Superior temporal gyrus (tissue), 1 donor: ENCODE measurements around the gene DENND6B.
"Not testable (repeated sequence)": the region's sequence is repeated elsewhere in the genome, so short reads cannot be mapped to it uniquely, and the experiment has no call there.

ENCODE experiments used
- DNase-seq: peaks from one replicate; pipeline ENCODE4 v3.0.0-alpha.2; 2016; ENCODE audit errors: extremely low spot score

The DENND6B gene

GRCh38 chr22:50338860-50339462, 12.1 kb upstream of the DENND6B start:
- no peak for DNase-seq

GRCh38 chr22:50338042-50338573, 11.3 kb upstream of the DENND6B start:
- no peak for DNase-seq

GRCh38 chr22:50337262-50338041, 10.6 kb upstream of the DENND6B start:
- DNase-seq: no peak

GRCh38 chr22:50334433-50334832, 7.6 kb upstream of the DENND6B start:
- DNase-seq: not testable (repeated sequence)

DNA sequence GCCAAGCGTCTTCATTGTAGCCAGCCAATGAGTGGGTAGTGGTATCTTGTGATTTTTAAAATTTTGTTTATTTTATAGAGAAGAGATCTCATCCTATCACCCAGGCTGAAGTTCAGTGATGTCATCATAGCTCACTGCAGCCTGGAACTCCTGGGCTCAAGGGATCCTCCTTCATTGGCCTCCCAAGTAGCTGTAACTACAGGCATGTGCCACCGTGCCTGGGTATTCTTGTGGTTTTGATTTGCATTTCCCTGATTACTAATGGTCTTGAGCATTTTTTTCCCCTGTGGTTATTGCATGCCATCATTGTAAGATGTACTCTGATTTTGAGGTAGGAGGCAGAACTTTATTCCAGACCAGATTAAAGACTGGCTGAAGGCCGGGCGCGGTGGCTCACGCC, 2.4 kb upstream of the DENND6B start:
- DNase-seq: no peak

DNA sequence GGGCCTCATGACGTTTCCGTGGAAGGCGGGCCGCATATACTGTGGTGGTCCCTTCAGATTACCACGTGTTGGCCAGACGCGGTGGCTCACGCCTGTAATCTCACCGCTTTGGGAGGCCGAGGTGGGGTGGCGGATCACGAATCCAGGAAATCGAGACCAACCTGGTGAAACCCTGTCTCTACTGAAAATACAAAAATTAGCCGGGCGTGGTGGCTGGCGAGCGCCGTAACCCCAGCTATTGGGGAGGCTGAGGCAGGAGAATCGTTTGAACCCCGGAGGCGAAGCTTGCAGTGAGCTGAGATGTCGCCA, 853 bp upstream of the DENND6B start:
- DNase-seq: no peak

DNA sequence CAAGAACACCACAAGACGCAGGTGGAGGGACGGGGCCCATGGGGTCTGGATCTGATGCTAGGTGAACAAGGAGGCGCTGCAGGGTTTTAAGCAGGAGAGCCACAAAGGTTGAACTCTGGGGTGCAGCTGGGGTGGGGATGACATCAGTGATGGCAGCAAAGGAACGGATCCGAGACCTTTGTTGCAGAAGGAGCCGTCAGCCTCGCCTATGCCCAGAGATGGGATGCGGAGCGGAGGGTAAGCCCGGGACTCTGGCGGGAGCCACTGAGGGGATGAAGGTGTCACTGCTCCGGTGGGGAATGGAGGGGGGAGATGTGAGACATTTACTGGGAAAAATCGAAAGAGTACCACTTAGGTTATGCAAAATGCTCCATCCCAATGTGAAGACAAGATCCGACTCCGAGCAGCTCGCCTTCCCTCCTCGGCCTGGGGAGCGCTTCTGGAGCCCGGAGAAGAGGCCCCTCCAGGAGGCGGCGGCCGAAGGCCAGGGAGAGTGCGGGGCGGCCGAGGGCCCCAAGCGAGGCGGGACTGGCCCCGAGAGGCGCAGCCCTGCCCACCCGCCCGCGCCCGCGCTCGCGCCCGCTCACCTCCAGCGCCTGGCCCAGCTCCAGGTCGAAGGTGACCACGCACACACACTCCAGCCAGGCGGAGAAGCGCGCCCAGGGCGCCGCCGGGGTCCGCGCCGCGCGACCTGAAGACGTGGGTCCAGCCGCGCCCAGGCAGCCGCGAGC, 422 bp downstream of the DENND6B start:
- no peak for DNase-seq

- no peak for DNase-seq
These were observed 1.2 kb downstream of the DENND6B start for GRCh38 chr22:50325444-50326224.

DNA sequence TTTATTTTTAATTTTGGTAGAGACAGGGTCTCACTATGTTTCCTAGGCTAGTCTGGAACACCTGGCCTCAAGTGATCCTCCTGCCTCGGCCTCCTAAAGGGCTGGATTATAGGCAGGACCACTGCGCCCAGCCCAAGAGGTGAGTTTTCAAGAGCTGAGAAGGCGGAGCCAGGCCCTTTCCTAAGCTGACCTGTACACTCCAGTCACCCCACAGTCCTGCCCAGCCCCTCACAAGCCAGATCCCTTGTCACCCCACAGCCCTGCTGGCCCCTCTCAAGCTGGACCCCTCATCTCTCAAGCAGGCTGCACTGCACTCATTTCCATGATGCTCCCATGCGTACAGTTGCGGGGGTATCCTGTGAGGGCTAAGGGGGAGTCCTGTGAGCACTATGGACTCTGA, 2.9 kb downstream of the DENND6B start:
- no peak for DNase-seq

DNA sequence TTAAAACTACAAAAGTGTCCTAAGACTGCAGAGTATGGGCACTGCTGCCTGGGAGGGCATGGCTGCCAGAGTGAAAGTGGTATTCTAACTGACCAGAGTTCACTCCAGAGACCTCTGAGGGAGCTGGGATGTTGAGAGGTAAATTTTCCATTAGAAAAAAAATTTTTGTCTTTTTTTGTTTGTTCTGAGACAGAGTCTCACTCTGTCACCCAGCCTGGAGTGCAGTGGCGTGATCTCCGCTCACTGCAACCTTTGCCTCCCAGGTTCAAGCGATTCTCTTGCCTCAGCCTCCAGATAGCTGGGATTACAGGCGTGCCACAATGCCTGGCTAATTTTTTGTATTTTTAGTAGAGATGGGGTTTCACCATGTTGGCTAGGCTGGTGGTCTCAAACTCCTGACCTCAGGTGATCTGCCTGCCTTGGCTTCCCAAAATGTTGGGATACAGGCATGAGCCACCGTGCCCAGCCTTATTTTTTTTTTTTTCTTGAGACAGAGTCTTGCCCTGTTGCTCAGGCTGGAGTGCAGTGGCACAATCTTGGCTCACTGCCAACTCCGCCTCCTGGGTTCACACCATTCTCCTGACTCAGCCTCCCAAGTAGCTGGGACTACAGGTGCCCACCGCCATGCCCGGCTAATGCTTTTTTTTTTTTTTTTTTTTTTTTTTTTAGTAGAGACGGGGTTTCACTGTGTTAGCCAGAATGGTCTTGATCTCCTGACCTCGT, 4.3 kb downstream of the DENND6B start:
- DNase-seq: not testable (repeated sequence)

- no peak for DNase-seq
These were observed 6.0 kb downstream of the DENND6B start for GRCh38 chr22:50320671-50321325.

DNA sequence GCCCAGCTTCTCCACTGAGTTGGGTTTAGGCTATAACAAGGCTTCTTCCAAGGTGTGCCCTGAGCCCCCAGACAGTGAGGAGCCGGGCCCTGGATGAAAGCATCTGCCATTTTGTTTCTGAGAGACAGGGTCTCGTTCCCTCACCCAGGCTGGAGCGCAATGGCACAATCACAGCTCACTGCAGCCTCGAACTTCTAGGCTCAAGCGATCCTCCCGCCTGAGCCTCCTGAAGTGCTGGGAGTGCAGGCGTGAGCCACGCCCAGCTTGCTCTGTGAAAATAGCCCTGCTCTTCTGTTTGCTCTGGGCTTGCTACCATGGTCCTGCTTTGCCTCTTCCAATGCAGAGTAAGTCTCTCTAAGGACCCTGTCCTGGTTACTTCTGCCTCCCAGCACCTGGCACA, 6.7 kb downstream of the DENND6B start:
- DNase-seq: no peak

- no peak for DNase-seq
These were observed 7.3 kb downstream of the DENND6B start for GRCh38 chr22:50319503-50319951.

DNA sequence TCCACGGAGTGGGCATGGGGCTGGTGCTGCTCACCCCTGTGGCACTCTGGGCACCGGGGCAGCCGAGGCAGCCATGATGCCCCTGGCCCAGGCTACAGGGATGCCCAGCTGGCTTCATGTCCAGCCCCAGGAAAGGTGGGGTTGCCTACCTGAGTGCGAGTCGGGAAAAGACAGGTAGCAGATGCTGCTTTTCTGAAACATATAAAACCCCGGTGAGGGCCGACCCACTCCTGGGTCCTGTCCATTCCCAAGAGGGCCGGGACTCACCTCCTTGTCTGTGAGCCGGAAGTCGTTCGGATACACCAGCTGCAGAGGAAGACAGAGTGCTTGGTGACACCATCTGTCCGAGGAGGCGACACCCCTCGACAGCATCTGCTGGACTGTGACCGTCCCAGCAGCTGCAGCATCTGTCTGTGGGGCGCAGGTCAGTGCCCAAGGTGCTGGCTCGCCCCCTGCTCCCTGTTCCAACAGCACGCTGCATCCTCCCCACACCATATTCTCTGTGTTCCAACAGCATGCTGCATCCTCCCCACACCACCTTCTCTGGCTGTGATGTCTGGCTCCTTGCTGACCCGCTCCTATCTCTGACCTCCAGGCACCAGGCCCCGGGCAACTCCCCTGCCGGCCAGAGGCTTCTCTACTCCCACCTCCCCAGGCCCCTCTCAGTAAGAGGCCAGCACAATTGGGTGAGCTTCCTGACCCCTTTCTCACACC, 8.0 kb downstream of the DENND6B start:
- no peak for DNase-seq

GRCh38 chr22:50318356-50318697, 8.5 kb downstream of the DENND6B start:
- no peak for DNase-seq

- no peak for DNase-seq
These were observed 9.1 kb downstream of the DENND6B start for GRCh38 chr22:50317674-50318073.

DNA sequence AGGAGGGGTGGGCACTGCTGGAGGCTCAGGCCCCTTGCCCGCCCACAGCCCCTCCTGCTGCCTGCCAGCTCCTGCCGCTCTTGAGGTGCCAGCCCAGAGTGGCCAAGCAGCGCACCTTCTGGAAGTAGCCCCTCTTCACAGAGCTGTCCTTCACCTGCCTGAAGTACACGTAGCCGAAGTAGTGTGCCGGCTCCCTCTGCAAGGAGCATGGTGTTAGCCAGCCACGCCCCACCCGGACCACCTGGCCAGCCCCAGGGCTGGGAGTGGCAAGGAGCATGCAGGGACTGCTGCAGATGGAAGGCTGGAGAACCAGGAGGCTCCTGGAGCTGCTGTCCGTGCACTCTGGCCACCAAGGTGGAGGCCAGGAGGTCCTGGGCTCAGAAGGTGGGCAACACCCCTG, 9.6 kb downstream of the DENND6B start:
- no peak for DNase-seq

GRCh38 chr22:50316114-50317065, 10.4 kb downstream of the DENND6B start:
- DNase-seq: no peak
